Osteoblast (primary cell): ENCODE measurements around the gene NDUFS2. TPM values are rescaled to one million over a fixed set of nuclear protein-coding genes. Genes with fewer than 3 reads are reported as not detected.

Experiments used
- DNase-seq: peaks from one replicate; pipeline ENCODE4 v3.0.0; 2011; ENCODE audit warnings: low spot score, mixed read lengths; ENCODE audit not compliant: insufficient read length; ENCODE audit errors: missing footprints
- H2AFZ ChIP-seq: 2 replicates; pipeline ENCODE4 v1.6.0; 2011; ENCODE audit warnings: mild to moderate bottlenecking, low read length
- H3K27ac ChIP-seq: 2 replicates; pipeline ENCODE4 v1.5.1; 2011; ENCODE audit warnings: mild to moderate bottlenecking, low read depth, low read length, moderate library complexity
- H3K27me3 ChIP-seq: 2 replicates; pipeline ENCODE4 v1.6.0; 2012; ENCODE audit warnings: mild to moderate bottlenecking, control low read depth, inconsistent platforms, low read length, moderate library complexity; ENCODE audit not compliant: insufficient read depth
- H3K36me3 ChIP-seq: 2 replicates; pipeline ENCODE4 v1.5.1; 2011; ENCODE audit warnings: mild to moderate bottlenecking, low read length, control low read depth, moderate library complexity; ENCODE audit not compliant: insufficient read depth
- H3K4me1 ChIP-seq: 2 replicates; pipeline ENCODE4 v1.5.1; 2011; ENCODE audit warnings: mild to moderate bottlenecking, low read length, control low read depth, moderate library complexity; ENCODE audit not compliant: insufficient read depth
- H3K4me2 ChIP-seq: 2 replicates; pipeline ENCODE4 v1.6.0; 2011; ENCODE audit warnings: mild to moderate bottlenecking, low read length; ENCODE audit not compliant: insufficient read depth
- H3K4me3 ChIP-seq: fragments of 200-600 bp; sonication (generic); 3 replicates; pipeline ENCODE4 v1.5.1; 2012; ENCODE audit warnings: mild to moderate bottlenecking, low read length, inconsistent platforms; ENCODE audit not compliant: insufficient read depth
- H3K79me2 ChIP-seq: 2 replicates; pipeline ENCODE4 v1.6.0; 2012; ENCODE audit warnings: mild to moderate bottlenecking, low read length, control low read depth, inconsistent platforms; ENCODE audit not compliant: insufficient read depth
- H3K9me3 ChIP-seq: 2 replicates; pipeline ENCODE4 v1.5.1; 2011; ENCODE audit warnings: low read depth, low read length, control low read depth
- H4K20me1 ChIP-seq: 2 replicates; pipeline ENCODE4 v1.6.0; 2012; ENCODE audit warnings: mild to moderate bottlenecking, low read length, control low read depth; ENCODE audit not compliant: insufficient read depth
- total RNA-seq: library from RNA; depleted of rRNA; stranded (reverse); fragments of >200 nt; gene quantifications from 2 replicates; pipeline ENCODE4 v1.2.3, GENCODE V29; 2012
- TF ChIP-seq, protein P1 (sequence below): IDR thresholded peaks from 2 replicates; pipeline ENCODE4 v1.5.1; 2011; ENCODE audit warnings: mild to moderate bottlenecking, low read depth, low read length, moderate library complexity; ENCODE audit errors: extremely low read depth

The NDUFS2 gene
- total RNA-seq, 1 donor: 103 TPM

DNA sequence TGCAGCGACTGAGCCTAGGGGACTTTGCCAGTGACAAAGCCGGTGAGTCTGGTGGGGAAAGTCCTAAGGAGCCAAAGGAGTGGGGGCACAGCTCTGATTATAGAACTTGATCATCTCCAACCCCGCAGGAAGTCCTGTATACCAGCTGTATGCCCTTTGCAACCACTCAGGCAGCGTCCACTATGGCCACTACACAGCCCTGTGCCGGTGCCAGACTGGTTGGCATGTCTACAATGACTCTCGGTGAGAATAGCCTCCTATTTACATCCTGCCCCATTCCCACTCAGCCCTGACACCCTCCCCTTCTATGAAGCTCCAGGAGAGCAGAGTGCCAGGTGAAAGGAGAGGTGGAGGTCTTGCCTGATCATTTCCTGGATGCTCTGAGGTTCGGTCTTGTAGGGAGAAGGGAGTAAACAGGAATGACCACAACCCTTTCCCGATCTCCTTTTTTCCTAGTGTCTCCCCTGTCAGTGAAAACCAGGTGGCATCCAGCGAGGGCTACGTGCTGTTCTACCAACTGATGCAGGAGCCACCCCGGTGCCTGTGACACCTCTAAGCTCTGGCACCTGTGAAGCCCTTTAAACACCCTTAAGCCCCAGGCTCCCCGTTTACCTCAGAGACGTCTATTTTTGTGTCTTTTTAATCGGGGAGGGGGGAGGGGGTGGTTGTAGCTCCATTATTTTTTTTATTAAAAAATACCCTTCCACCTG lies 37.1 kb upstream of the NDUFS2 start:
- Histone ChIP-seq H3K27ac (peak overlapping the region; percentile 87), H3K27me3 (no peaks in the 10 kb centered on the region), H3K36me3 (peaks cover 38% of the 10 kb centered on the region), H3K4me1 (peaks cover 18% of the 10 kb centered on the region), H3K79me2 (peaks cover 23% of the 10 kb centered on the region), H3K4me3 (peak overlapping the region; percentile 84), H3K9me3 (no peaks in the 10 kb centered on the region), H4K20me1 (no peaks in the 10 kb centered on the region), H3K4me2 (peak overlapping the region; percentile 92), H2AFZ (no peak overlapping the region)
- TF ChIP-seq, protein P1, sequence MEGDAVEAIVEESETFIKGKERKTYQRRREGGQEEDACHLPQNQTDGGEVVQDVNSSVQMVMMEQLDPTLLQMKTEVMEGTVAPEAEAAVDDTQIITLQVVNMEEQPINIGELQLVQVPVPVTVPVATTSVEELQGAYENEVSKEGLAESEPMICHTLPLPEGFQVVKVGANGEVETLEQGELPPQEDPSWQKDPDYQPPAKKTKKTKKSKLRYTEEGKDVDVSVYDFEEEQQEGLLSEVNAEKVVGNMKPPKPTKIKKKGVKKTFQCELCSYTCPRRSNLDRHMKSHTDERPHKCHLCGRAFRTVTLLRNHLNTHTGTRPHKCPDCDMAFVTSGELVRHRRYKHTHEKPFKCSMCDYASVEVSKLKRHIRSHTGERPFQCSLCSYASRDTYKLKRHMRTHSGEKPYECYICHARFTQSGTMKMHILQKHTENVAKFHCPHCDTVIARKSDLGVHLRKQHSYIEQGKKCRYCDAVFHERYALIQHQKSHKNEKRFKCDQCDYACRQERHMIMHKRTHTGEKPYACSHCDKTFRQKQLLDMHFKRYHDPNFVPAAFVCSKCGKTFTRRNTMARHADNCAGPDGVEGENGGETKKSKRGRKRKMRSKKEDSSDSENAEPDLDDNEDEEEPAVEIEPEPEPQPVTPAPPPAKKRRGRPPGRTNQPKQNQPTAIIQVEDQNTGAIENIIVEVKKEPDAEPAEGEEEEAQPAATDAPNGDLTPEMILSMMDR: no peak
- DNase-seq: no peak

DNA sequence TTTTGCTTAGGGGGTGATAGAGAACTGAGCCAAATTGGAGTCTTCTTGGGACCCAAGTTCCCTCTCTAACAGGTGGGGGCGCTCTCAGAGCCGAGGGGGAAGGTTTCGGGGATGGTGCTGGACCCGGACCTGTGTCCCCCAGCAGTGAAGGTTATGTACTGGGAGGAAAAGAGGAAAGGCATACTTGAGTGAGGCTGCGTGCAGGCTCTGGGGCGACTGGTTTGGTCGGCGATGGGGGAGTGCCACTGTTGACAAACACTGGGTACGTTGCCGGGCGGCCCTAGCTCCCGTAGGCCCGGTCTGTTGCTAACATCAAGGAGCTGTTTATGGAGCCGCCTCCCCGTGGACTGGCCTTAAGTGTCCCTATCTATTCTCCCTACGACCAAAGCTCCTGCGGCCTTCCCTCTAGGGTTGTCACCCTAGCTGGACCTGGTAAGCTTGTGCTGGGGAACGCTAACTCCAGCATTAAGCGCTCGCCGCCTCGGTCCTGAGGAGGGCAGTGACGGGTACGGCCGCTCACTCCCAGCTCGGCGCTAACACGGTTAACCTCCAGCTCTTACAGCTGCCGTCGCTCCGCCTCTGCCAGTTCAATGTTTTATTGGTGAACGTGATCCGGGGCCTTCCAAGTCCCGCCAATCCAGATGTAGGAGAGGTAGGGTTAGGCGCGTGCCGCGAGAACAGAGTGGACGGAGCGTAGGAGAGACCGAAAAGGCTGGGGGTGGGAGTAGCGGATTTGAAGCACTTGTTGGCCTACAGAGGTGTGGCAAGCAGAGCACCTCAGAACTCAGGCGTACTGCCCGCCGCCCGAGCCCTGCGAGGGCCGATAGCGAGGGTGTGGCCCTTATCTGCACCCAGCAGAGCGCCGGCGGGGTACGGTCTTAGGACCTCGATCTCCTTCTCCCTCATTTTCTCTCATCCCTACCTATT lies 36.2 kb upstream of the NDUFS2 start, which contains the start of gene PPOX:
Gene PPOX (plus strand): TSS at position 685 of the 927 bp plus-strand sequence. CDS start 422 bp downstream, outside the sequence.
- Histone ChIP-seq H3K4me3 (peak within 1 kb of the TSS; percentile 84), H2AFZ (peak within 1 kb of the TSS; percentile 88), H3K4me2 (peak within 1 kb of the TSS; percentile 92), H3K9me3 (no peaks in the 10 kb centered on the region), H3K36me3 (peaks cover 46% of the 10 kb centered on the region), H3K27ac (peak within 1 kb of the TSS; percentile 87), H4K20me1 (no peaks in the 10 kb centered on the region), H3K4me1 (peaks cover 15% of the 10 kb centered on the region), H3K79me2 (peaks cover 14% of the 10 kb centered on the region), H3K27me3 (no peaks in the 10 kb centered on the region)
- peak; percentile 98 for DNase-seq
- TF ChIP-seq, protein P1: peak; percentile 50

DNA sequence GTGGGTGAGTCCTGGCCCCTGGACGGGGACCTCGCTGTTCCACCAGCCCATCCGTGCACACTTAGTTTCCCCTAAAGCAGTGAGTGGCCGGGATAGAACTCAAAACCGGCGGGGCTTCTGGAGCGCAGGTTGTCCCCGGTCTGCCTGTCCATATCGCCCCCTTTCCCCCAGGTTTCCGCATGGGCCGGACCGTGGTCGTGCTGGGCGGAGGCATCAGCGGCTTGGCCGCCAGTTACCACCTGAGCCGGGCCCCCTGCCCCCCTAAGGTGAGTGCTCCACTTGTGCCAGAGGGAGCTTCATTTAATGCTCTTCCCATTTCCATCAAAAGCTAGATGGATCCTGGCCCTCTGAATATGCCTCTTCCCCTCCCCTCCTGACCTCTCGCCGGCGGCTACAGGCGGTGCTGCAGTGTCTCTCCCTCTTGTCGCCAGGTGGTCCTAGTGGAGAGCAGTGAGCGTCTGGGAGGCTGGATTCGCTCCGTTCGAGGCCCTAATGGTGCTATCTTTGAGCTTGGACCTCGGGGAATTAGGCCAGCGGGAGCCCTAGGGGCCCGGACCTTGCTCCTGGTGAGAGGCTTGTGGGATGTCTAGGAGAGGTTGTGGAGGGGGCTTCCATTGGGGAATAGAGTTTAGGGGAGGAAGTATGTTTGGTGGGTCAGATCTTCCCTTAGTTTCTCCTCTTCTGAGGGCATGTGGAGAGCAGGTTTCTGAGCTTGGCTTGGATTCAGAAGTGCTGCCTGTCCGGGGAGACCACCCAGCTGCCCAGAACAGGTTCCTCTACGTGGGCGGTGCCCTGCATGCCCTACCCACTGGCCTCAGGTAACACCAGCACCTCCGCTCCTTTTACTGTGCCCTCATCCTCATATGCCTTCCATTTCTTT lies 35.3 kb upstream of the NDUFS2 start:
- Histone ChIP-seq H2AFZ (peak overlapping the region; percentile 88), H3K27me3 (no peaks in the 10 kb centered on the region), H3K4me2 (peak overlapping the region; percentile 92), H3K36me3 (peaks cover 53% of the 10 kb centered on the region), H3K79me2 (peaks cover 11% of the 10 kb centered on the region), H3K27ac (peak overlapping the region; percentile 87), H3K9me3 (no peaks in the 10 kb centered on the region), H3K4me3 (peak overlapping the region; percentile 84), H3K4me1 (peaks cover 15% of the 10 kb centered on the region), H4K20me1 (no peaks in the 10 kb centered on the region)
- peak; percentile 75 for DNase-seq
- TF ChIP-seq, protein P1: no peak
